Measurements from ENCODE around the gene MARK1. TPM values are rescaled to one million over a fixed set of nuclear protein-coding genes. Genes with fewer than 3 reads are reported as not detected.
"Not testable (repeated sequence)": the region's sequence is repeated elsewhere in the genome, so short reads cannot be mapped to it uniquely, and the experiment has no call there.

The MARK1 gene
- polyA plus RNA-seq, 3 donors from 2014 or later: not detected

DNA sequence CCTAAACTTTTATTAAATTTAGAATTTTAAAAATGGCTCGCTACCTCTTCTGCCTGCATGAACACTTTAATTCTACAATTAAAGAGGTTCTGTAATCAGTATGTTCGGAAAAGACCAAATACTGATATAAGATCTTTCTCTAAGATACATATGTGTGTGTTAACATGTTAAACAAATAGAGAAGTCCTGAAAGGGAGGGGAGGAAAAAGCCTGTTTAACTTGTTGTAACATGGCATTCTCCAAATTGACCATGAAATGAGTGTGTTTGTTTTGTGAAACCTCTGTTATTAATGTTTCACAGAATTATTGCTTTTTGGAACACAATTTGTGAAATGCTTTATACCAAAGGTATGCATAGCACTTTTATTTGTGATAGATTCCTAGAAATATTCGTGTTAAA is 77.0 kb downstream of the MARK1 start:
- peaks cover 0 to 12% (median 3%) of the 10 kb centered on the region in 6 donors for H3K9me3 Mint-ChIP-seq
- H3K36me3 Mint-ChIP-seq: no peaks in the 10 kb centered on the region
- no peak overlapping the region for H3K27ac Mint-ChIP-seq
- no peak for DNase-seq
- peaks cover 0 to 5% (median 3%) of the 10 kb centered on the region in 3 donors for H3K27me3 Mint-ChIP-seq (ENCODE audit: low read depth in 3 of 3)
- H3K4me3 Mint-ChIP-seq: no peak overlapping the region
- no peaks in the 10 kb centered on the region for H3K4me1 Mint-ChIP-seq

DNA sequence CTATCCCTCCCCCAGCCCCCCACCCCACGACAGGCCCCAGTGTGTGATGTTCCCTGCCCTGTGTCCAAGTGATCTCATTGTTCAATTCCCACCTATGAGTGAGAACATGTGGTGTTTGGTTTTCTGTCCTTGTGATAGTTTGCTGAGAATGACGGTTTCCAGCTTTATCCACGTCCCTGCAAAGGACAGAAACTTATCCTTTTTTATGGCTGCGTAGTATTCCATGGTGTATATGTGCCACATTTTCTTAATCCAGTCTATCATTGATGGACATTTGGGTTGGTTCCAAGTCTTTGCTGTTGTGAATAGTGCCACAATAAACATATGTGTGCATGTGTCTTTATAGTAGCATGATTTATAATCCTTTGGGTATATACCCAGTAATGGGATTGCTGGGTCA is 77.7 kb downstream of the MARK1 start:
- H3K36me3 Mint-ChIP-seq; H3K4me3 Mint-ChIP-seq; H3K27ac Mint-ChIP-seq; DNase-seq; H3K4me1 Mint-ChIP-seq; H3K27me3 Mint-ChIP-seq (ENCODE audit: low read depth in 3 of 3): not testable (repeated sequence)
- H3K9me3 Mint-ChIP-seq: peaks cover 0 to 12% (median 5%) of the 10 kb centered on the region in 6 donors

- DNase-seq; H3K9me3 Mint-ChIP-seq; H3K27me3 Mint-ChIP-seq (ENCODE audit: low read depth in 3 of 3); H3K27ac Mint-ChIP-seq; H3K4me3 Mint-ChIP-seq; H3K36me3 Mint-ChIP-seq; H3K4me1 Mint-ChIP-seq: not testable (repeated sequence)
Measured at GRCh38 chr1:220611100-220611499, 83.2 kb downstream of the MARK1 start.

GRCh38 chr1:220616836-220617235 is 88.9 kb downstream of the MARK1 start:
- no peaks in the 10 kb centered on the region for H3K36me3 Mint-ChIP-seq
- H3K27ac Mint-ChIP-seq: no peak overlapping the region
- no peak overlapping the region for H3K4me3 Mint-ChIP-seq
- peaks cover 0 to 1% (median 0%) of the 10 kb centered on the region in 6 donors for H3K9me3 Mint-ChIP-seq
- DNase-seq: no peak
- H3K4me1 Mint-ChIP-seq: no peaks in the 10 kb centered on the region
- peaks cover 0 to 2% (median 0%) of the 10 kb centered on the region in 3 donors for H3K27me3 Mint-ChIP-seq (ENCODE audit: low read depth in 3 of 3)

DNA sequence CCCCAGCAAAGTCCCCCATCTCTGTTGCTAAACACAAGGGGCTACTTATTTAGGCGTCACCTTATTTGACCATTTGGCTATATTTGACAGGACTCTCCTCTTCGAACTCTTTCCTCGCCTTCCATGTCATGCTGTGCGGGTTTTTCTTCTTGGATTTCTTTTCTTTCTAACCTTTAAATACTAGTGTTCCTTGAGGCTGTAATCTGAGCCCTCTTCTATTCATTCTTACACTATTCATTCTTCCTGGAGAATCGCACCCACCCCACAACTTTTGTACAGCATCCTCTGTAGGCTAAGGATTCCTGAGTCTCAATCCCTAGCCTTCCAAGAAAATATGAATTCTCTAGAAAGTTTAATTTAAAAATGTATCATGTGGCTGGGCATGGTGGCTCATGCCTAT is 100.5 kb downstream of the MARK1 start:
- DNase-seq: no peak
- H3K36me3 Mint-ChIP-seq: no peaks in the 10 kb centered on the region
- H3K27me3 Mint-ChIP-seq (ENCODE audit: low read depth in 3 of 3): peaks cover 0 to 3% (median 0%) of the 10 kb centered on the region in 3 donors
- no peak overlapping the region for H3K27ac Mint-ChIP-seq
- no peaks in the 10 kb centered on the region for H3K4me1 Mint-ChIP-seq
- peaks cover 0 to 4% (median 0%) of the 10 kb centered on the region in 6 donors for H3K9me3 Mint-ChIP-seq
- no peak overlapping the region for H3K4me3 Mint-ChIP-seq

DNA sequence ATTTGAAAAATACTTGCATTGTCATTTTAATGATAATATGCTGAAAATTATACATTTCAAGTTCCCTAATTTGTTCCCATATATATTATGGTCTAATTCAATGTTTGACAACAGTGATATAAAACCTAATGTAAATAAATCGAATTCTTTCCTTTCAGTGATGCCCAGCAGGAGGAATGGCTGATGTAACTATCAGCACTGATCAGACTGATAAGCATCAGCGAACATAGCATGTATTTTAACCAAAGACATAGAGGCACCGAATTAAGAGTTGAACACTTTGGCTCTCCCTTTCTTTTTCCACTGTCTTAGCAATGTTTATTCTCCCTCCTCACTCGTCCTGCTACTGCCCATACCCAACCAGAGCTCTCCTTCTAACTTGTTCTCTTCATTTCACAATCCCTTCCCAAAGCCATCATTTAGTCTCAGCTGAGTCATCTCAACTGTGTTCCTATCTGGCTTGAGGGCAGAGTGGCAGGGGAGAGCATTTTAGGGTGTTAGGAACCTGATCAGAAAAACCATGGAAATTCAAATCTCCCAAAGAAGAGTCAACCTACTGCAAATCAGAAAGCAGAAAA is 103.4 kb downstream of the MARK1 start:
- no peak for DNase-seq
- Mint-ChIP-seq H3K4me1 (no peaks in the 10 kb centered on the region), H3K27ac (no peak overlapping the region), H3K27me3 (ENCODE audit: low read depth in 3 of 3) (peaks cover 0 to 3% (median 3%) of the 10 kb centered on the region in 3 donors), H3K36me3 (no peaks in the 10 kb centered on the region), H3K4me3 (no peak overlapping the region), H3K9me3 (peaks cover 0 to 4% (median 0%) of the 10 kb centered on the region in 6 donors)

DNA sequence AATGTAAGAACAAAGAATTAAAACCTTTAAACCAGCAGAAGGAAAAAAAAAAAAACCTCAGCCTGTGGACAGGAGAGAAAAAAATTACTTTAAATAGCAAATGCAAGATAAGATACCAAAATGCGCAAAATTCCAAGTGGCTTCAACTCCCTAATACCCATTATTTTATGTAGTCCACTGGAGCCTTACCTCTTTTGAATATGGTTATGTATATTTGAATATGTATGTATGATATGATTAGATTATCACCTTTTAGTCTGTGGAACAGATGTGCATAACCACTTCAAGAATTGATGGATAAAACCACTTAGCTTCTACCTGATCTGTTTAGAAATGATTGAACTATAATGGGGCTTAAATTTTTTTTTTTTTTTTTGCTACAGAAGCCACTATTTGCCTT is 109.8 kb downstream of the MARK1 start:
- Mint-ChIP-seq H3K4me3 (no peak overlapping the region), H3K27ac (no peak overlapping the region), H3K27me3 (ENCODE audit: low read depth in 3 of 3) (peaks cover 0 to 6% (median 3%) of the 10 kb centered on the region in 3 donors), H3K4me1 (no peaks in the 10 kb centered on the region), H3K9me3 (peaks cover 0 to 3% (median 0%) of the 10 kb centered on the region in 6 donors), H3K36me3 (no peaks in the 10 kb centered on the region)
- no peak for DNase-seq

DNA sequence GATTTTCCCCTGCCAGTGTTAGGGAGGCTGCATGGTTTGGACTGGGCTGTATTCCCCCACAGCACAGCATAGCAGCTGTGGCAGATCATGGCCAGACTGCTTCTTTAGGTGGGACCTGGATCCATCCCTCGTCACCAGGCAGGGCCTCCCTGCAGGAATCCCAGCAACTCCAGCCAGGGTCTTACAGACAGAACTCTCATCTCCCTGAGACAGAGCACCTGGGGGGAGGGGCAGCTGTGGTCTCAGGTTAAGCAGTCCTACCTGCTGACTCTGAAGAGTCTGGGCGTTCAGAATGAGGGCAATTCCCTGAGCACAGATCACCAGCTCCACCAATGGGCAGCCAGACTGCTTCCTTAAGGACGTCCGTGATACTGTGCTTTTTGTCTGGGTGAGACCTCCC is 114.3 kb downstream of the MARK1 start:
- peaks cover 3% of the 10 kb centered on the region in 3 donors for H3K27me3 Mint-ChIP-seq (ENCODE audit: low read depth in 3 of 3)
- H3K9me3 Mint-ChIP-seq: peaks cover 0 to 4% (median 0%) of the 10 kb centered on the region in 6 donors
- H3K4me3 Mint-ChIP-seq: no peak overlapping the region
- no peak overlapping the region for H3K27ac Mint-ChIP-seq
- no peaks in the 10 kb centered on the region for H3K4me1 Mint-ChIP-seq
- DNase-seq: no peak
- no peaks in the 10 kb centered on the region for H3K36me3 Mint-ChIP-seq

DNA sequence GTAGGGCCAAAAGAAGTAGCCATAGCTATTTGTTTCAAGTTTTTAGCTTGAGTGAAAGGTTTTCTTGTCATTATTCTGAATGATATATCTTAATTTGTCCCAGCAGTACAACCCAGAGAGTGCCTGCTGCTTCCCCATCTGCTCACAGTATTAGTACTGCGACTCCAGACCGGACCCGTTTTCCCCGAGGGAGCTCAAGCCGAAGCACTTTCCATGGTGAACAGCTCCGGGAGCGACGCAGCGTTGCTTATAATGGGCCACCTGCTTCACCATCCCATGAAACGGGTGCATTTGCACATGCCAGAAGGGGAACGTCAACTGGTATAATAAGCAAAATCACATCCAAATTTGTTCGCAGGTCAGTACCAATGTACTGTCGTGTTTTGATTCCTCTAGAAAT is 125.1 kb downstream of the MARK1 start:
- peaks cover 0 to 3% (median 0%) of the 10 kb centered on the region in 6 donors for H3K9me3 Mint-ChIP-seq
- H3K4me1 Mint-ChIP-seq: no peaks in the 10 kb centered on the region
- H3K27me3 Mint-ChIP-seq (ENCODE audit: low read depth in 3 of 3): peaks cover 3 to 7% (median 5%) of the 10 kb centered on the region in 3 donors
- no peaks in the 10 kb centered on the region for H3K36me3 Mint-ChIP-seq
- H3K27ac Mint-ChIP-seq: no peak overlapping the region
- DNase-seq: no peak
- H3K4me3 Mint-ChIP-seq: no peak overlapping the region

- Mint-ChIP-seq H3K36me3 (no peaks in the 10 kb centered on the region), H3K9me3 (peaks cover 0 to 3% (median 0%) of the 10 kb centered on the region in 6 donors), H3K27ac (no peak overlapping the region), H3K4me1 (no peaks in the 10 kb centered on the region), H3K27me3 (ENCODE audit: low read depth in 3 of 3) (peaks cover 3 to 5% (median 5%) of the 10 kb centered on the region in 3 donors), H3K4me3 (no peak overlapping the region)
- no peak for DNase-seq
Measured at GRCh38 chr1:220655509-220655908, 127.6 kb downstream of the MARK1 start.

- Mint-ChIP-seq H3K4me1 (no peaks in the 10 kb centered on the region), H3K27ac (no peak overlapping the region), H3K4me3 (no peak overlapping the region), H3K9me3 (peaks cover 0 to 3% (median 0%) of the 10 kb centered on the region in 6 donors), H3K36me3 (no peaks in the 10 kb centered on the region), H3K27me3 (ENCODE audit: low read depth in 3 of 3) (peaks cover 3 to 5% (median 5%) of the 10 kb centered on the region in 3 donors)
- DNase-seq: no peak
Measured at GRCh38 chr1:220655961-220656740, 128.2 kb downstream of the MARK1 start.

DNA sequence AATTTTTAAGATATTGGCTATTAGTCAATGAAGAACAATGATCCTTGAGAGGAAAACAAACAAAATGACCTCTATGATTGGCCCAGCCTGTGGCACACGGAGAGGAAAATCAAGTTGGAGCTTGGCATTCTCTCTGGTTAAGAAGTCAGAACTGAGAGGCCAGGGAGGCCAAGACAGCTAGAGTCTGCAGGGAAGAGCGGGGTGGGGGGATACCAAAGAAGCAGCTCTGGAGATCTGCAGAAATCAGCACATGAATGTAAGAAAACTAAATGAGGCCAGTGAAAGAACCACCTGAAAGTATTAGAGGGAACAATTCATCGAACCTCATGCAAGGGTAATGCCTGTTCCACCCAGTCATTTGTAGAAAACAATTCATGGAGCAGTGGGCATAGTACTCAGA is 138.4 kb downstream of the MARK1 start:
- no peak for DNase-seq
- H3K27ac Mint-ChIP-seq: no peak overlapping the region
- no peaks in the 10 kb centered on the region for H3K36me3 Mint-ChIP-seq
- peaks cover 0 to 9% (median under 1%) of the 10 kb centered on the region in 6 donors for H3K9me3 Mint-ChIP-seq
- H3K27me3 Mint-ChIP-seq (ENCODE audit: low read depth in 3 of 3): peaks cover 3 to 4% (median 4%) of the 10 kb centered on the region in 3 donors
- H3K4me1 Mint-ChIP-seq: no peaks in the 10 kb centered on the region
- no peak overlapping the region for H3K4me3 Mint-ChIP-seq

DNA sequence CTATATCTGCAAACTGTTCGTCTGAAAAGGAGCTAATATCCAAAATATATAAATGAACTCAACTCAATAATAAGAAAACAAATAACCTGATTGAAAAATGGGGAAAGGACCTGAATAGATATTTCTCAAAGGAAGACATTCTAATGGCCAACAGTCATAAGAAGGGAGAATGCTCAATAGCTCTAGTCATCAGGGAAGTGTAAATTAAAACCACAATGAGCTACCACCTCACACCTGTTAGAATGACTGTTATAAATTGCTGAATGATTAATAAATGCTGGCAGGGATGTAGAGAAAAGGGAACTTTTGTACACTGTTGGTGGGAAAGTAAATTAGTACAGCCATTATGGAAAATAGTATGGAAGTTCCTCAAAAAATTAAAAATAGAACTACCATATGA is 141.1 kb downstream of the MARK1 start:
- Mint-ChIP-seq H3K27ac (no peak overlapping the region), H3K9me3 (peaks cover 0 to 9% (median under 1%) of the 10 kb centered on the region in 6 donors), H3K27me3 (ENCODE audit: low read depth in 3 of 3) (peaks cover 4 to 8% (median 5%) of the 10 kb centered on the region in 3 donors), H3K4me3 (no peak overlapping the region), H3K4me1 (no peaks in the 10 kb centered on the region), H3K36me3 (no peaks in the 10 kb centered on the region)
- DNase-seq: no peak

DNA sequence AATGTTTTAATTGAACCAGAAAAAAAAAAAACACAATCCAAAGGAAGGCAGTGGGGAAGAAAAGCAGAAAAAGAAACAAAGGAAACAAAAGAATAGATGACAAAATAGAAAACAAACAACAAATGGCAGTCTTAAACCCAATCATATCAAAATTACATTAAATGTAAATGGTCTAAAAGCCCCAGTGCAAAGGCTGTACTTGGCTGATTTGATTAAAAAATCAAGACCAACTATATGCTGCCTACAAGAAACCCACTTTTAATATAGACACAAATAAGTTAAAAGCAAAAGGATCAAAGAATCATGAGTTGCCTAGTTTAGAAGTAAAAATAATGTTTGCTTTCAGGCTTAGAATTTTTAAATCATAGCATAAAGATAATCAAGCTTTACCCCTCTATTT is 142.4 kb downstream of the MARK1 start:
- no peaks in the 10 kb centered on the region for H3K4me1 Mint-ChIP-seq
- no peaks in the 10 kb centered on the region for H3K36me3 Mint-ChIP-seq
- H3K27ac Mint-ChIP-seq: no peak overlapping the region
- DNase-seq: no peak
- H3K9me3 Mint-ChIP-seq: peaks cover 0 to 9% (median under 1%) of the 10 kb centered on the region in 6 donors
- H3K27me3 Mint-ChIP-seq (ENCODE audit: low read depth in 3 of 3): peaks cover 4 to 8% (median 7%) of the 10 kb centered on the region in 3 donors
- no peak overlapping the region for H3K4me3 Mint-ChIP-seq

Measured in immature natural killer cell (primary cell).